ENCODE data around the gene EHMT1. TPM values are rescaled to one million over a fixed set of nuclear protein-coding genes. Genes with fewer than 3 reads are reported as not detected.

EHMT1 gene
- total and polyA plus RNA-seq, 10 of the 15 experiments (the other 5 are each of a cell fraction or from before 2014, with no cell fraction given), result 2.9 to 100 (median 48.1) TPM

GRCh38 chr9:137878146-137878941 lies 259.5 kb downstream of the EHMT1 start (continued):
- TF ChIP-seq CUX1 (IDR thresholded peaks at IDR 0.05; ENCODE audit: insufficient replicate concordance, low read depth, low read length) (no peak), BMI1 (IDR thresholded peaks at IDR 0.05; ENCODE audit: borderline replicate concordance) (no peak), ZZZ3 (IDR thresholded peaks at IDR 0.05; ENCODE audit: control insufficient read depth, insufficient read length, low read depth) (no peak), FOS (IDR thresholded peaks at IDR 0.05; ENCODE audit: borderline replicate concordance, extremely low read depth, insufficient read length) (no peak), PBX3 (IDR thresholded peaks at IDR 0.05; ENCODE audit: insufficient replicate concordance, low read depth, low read length) (no peak), EP300 (IDR thresholded peaks at IDR 0.05; ENCODE audit: borderline replicate concordance in 1 of 2, control insufficient read depth in 1 of 2, low read depth in 2 of 2, low read length in 2 of 2) (no peak), BHLHE40 (IDR thresholded peaks at IDR 0.05; ENCODE audit: borderline replicate concordance in 1 of 2, low read depth in 2 of 2, low read length in 1 of 2) (peak in 1 of 2 experiments; percentile 11; a peak in 1 of 4 replicates), SREBF1 (IDR thresholded peaks at IDR 0.05; ENCODE audit: low read length) (no peak), ZNF274 (IDR thresholded peaks at IDR 0.05; ENCODE audit: insufficient read depth, insufficient read length) (no peak)

All from GM12878 (cell line).